Activated naive CD8-positive, alpha-beta T cell treated with anti-CD3 and anti-CD28 coated beads, Interleukin-2, amount 10 ng/mL, durations not matched to agents 7 days and 5 days (primary cell): ENCODE results near the gene PLEKHH3. TPM values are rescaled to one million over a fixed set of nuclear protein-coding genes. Genes with fewer than 3 reads are reported as not detected.

ENCODE experiments used
- ATAC-seq: fragments of 150-1000 bp; cut with Tn5 transposase; one replicate; pipeline ENCODE4 v1.10.0; 2021; ENCODE audit warnings: low read depth, moderate library complexity
- POLR2A ChIA-PET: fragments of 350-600 bp; sonication (Branson Sonifier 250); formaldehyde crosslinking; loops from one replicate; lab custom pipeline; 2021; ENCODE audit warnings: antibody characterized with exemption; lab: Charles Lee
- DNase-seq: peaks from one replicate; pipeline ENCODE4 v3.0.0; 2021
- H3K27ac Mint-ChIP-seq: one replicate; pipeline ENCODE4 v1.8.0; 2022; ENCODE audit warnings: mild to moderate bottlenecking, mixed read lengths
- H3K27me3 Mint-ChIP-seq: one replicate; pipeline ENCODE4 v1.8.0; 2022; ENCODE audit warnings: mild to moderate bottlenecking, moderate library complexity, mixed read lengths
- H3K36me3 Mint-ChIP-seq: one replicate; pipeline ENCODE4 v1.8.0; 2021; ENCODE audit warnings: mild to moderate bottlenecking, mixed read lengths
- H3K4me1 Mint-ChIP-seq: one replicate; pipeline ENCODE4 v1.8.0; 2021; ENCODE audit warnings: mixed read lengths
- H3K4me3 Mint-ChIP-seq: one replicate; pipeline ENCODE4 v1.8.0; 2022; ENCODE audit warnings: mild to moderate bottlenecking, moderate library complexity, mixed read lengths
- H3K9me3 Mint-ChIP-seq: one replicate; pipeline ENCODE4 v1.8.0; 2021; ENCODE audit warnings: mixed read lengths
- total RNA-seq, 2 experiments: library from RNA; stranded (reverse); gene quantifications; one replicate each; pipeline ENCODE4 v1.2.3, GENCODE V29; 2021

Gene PLEKHH3, protein sequence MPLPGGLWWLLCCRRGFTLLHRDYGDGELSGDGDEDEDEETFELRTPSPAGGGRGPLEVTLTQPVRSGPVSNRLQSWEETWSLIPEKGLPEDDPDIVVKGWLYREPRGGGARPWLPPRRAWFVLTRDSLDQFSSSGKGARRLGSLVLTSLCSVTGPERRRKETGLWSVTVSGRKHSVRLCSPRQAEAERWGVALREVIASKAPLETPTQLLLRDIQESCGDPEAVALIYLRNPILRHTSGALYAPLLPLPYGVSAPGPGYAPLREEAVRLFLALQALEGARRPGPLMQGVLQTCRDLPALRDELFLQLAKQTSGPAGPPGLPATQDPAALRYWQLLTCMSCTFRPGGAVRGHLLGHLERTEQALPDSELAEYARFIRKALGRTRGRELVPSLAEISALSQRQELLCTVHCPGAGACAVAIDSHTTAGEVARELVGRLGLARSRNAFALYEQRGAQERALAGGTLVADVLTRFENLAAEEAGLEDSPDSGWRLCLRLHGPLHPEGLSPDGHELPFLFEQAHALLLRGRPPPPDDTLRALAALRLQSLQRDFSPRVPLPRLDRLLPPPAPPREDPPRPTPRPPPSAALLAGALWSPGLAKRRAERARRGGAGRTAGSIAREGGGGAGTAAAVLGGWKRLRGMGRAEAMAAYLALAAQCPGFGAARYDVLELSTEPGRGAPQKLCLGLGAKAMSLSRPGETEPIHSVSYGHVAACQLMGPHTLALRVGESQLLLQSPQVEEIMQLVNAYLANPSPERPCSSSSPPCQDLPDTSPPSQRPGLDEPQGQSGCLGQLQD
- total RNA-seq, result 1 to 10 TPM in 1 of 2 experiments, under 1 TPM in 1; 0.94 to 1.8 TPM

GRCh38 chr17:42676424-42677011 is at the start of gene PLEKHH3:
TSS of gene PLEKHH3 (minus strand) at chr17:42676994. CDS start at chr17:42676563, 431 bp downstream.
- POLR2A ChIA-PET, result interaction anchor here (1.1 to 6.4 kb wide), 6 partner anchors 9 to 122 kb away, joined by 4 to 40 read pairs (median 8); partner anchors contain the start of genes PSMC3IP, RETREG3, TUBG1 and TUBG2
- Mint-ChIP-seq H3K4me3 (peak within 1 kb of the TSS; percentile 93), H3K36me3 (peaks cover 1% of the 10 kb centered on the region), H3K27ac (peak within 1 kb of the TSS; percentile 72), H3K9me3 (no peaks in the 10 kb centered on the region), H3K4me1 (peaks cover 40% of the 10 kb centered on the region), H3K27me3 (peaks cover 43% of the 10 kb centered on the region)
- no peak for DNase-seq
- ATAC-seq, result no peak

DNA sequence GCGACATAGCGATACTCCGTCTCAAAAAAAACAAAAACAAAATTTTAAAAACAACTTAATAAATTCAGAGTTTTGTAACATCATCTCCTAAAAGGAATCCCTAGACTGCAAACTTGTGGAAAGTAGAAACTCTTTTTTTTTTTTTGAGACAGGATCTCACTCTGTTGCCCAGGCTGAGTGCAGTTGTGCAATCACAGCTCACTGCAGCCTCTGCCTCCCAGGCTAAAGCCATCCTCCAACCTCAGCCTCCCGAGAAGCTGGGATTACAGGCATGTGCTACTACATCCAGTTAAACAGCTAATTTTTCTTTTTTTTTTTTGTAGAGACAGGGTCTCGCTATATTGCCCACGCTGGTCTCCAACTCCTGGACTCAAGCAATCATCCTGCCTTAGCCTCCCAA is 48.3 kb upstream of the PLEKHH3 start:
- Mint-ChIP-seq H3K36me3 (peaks cover 23% of the 10 kb centered on the region), H3K27ac (no peak overlapping the region), H3K9me3 (no peaks in the 10 kb centered on the region), H3K4me1 (no peaks in the 10 kb centered on the region), H3K27me3 (no peaks in the 10 kb centered on the region), H3K4me3 (no peak overlapping the region)
- DNase-seq (no peak), ATAC-seq (no peak)
- POLR2A ChIA-PET, result interaction anchor here (0.5 to 0.9 kb wide), 3 partner anchors 39 to 204 kb away, joined by 3 to 4 read pairs (median 4); partner anchors contain the start of gene VPS25

- peaks cover 30% of the 10 kb centered on the region for H3K36me3 Mint-ChIP-seq
- no peak for DNase-seq
- POLR2A ChIA-PET, result no interaction called here
- no peak overlapping the region for H3K27ac Mint-ChIP-seq
- no peaks in the 10 kb centered on the region for H3K9me3 Mint-ChIP-seq
- H3K4me3 Mint-ChIP-seq, result no peak overlapping the region
- no peaks in the 10 kb centered on the region for H3K4me1 Mint-ChIP-seq
- H3K27me3 Mint-ChIP-seq, result no peaks in the 10 kb centered on the region
- ATAC-seq, result no peak
These were observed 46.8 kb upstream of the PLEKHH3 start for GRCh38 chr17:42723636-42724035.

DNA sequence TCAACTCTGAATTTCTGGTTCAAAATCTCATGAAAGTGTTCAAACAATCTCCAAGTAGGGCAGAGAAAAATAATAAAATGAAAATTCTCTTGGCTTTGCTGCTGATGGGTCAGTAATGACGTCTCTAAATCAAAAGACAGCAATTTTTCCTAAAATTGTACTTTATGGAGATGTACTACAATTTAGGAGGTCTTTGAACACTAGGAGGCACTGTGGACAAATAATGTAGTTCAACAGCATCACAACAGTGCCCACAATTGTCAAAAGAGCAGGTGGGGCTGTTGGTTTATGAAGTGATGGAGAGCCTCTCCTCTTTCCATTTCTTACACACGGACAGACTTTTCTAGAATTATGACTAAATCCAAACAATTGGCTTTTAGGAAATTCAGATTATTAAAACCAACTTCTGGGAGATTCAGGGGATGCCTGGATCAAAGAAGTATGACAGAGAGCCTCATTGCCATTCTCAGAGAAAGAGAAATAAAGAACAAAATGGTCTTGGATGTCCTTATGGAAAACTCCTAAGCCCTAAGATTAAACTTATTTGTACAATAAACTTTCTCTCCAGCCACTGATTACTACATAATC is 44.3 kb upstream of the PLEKHH3 start:
- H3K36me3 Mint-ChIP-seq, result peaks cover 37% of the 10 kb centered on the region
- DNase-seq, result no peak
- H3K27ac Mint-ChIP-seq, result no peak overlapping the region
- POLR2A ChIA-PET, result no interaction called here
- H3K4me1 Mint-ChIP-seq, result no peaks in the 10 kb centered on the region
- H3K4me3 Mint-ChIP-seq, result no peak overlapping the region
- H3K27me3 Mint-ChIP-seq, result no peaks in the 10 kb centered on the region
- H3K9me3 Mint-ChIP-seq, result no peaks in the 10 kb centered on the region
- ATAC-seq, result peak; percentile 76

GRCh38 chr17:42709561-42709960 is 32.8 kb upstream of the PLEKHH3 start:
- Mint-ChIP-seq H3K4me1 (peaks cover 14% of the 10 kb centered on the region), H3K36me3 (peaks cover 41% of the 10 kb centered on the region), H3K4me3 (no peak overlapping the region), H3K27ac (no peak overlapping the region), H3K27me3 (no peaks in the 10 kb centered on the region), H3K9me3 (no peaks in the 10 kb centered on the region)
- DNase-seq, result no peak
- POLR2A ChIA-PET, result interaction anchor here (0.7 kb wide), 1 partner anchor 102 kb away, joined by 3 read pairs; no protein-coding TSS in a partner anchor
- no peak for ATAC-seq

DNA sequence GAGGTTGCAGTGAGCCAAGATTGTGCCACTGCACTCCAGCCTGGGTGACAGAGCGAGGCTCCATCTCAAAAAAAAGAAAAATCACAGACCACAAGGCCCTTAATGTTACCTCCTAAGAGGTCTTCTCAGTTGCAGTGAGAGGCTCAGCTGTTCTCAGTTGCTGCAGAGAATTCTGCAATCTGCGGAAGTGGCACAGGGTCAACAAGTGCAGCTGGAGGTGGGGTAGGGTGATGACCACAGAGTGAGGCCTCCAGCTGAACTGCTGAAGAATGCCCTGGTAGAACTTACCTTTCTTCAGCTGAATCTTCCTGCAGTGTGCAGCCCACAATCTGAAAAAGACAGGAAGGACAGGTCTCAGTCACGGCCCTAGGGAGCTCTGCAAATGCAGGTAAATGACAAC is 31.8 kb upstream of the PLEKHH3 start:
- Mint-ChIP-seq H3K4me1 (peaks cover 17% of the 10 kb centered on the region), H3K9me3 (no peaks in the 10 kb centered on the region), H3K27ac (no peak overlapping the region), H3K36me3 (peaks cover 49% of the 10 kb centered on the region), H3K27me3 (no peaks in the 10 kb centered on the region), H3K4me3 (no peak overlapping the region)
- POLR2A ChIA-PET, result no interaction called here
- no peak for ATAC-seq
- DNase-seq, result no peak

DNA sequence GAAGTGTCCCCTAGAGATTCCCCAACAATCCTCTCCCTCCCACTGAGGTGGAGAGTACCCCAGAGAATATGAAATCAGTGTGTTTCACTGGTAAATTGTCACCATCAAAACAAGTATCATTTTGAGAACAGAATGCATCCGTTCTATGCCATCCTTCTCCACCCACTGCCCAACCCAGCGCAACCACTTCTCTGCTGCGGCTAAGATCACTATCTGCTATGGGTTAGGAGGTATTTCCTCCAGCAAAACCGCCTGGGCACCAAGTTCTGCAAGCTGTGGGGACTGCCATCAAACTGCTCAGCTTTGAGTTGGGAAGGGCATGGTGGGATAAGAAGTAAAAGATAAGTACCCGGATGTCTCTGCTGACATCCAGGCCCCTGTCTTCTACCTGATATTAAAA is 29.9 kb upstream of the PLEKHH3 start:
- Mint-ChIP-seq H3K4me1 (peaks cover 17% of the 10 kb centered on the region), H3K4me3 (no peak overlapping the region), H3K36me3 (peaks cover 52% of the 10 kb centered on the region), H3K27ac (no peak overlapping the region), H3K9me3 (no peaks in the 10 kb centered on the region), H3K27me3 (no peaks in the 10 kb centered on the region)
- POLR2A ChIA-PET, result no interaction called here
- peak; percentile 30 for ATAC-seq
- no peak for DNase-seq

DNA sequence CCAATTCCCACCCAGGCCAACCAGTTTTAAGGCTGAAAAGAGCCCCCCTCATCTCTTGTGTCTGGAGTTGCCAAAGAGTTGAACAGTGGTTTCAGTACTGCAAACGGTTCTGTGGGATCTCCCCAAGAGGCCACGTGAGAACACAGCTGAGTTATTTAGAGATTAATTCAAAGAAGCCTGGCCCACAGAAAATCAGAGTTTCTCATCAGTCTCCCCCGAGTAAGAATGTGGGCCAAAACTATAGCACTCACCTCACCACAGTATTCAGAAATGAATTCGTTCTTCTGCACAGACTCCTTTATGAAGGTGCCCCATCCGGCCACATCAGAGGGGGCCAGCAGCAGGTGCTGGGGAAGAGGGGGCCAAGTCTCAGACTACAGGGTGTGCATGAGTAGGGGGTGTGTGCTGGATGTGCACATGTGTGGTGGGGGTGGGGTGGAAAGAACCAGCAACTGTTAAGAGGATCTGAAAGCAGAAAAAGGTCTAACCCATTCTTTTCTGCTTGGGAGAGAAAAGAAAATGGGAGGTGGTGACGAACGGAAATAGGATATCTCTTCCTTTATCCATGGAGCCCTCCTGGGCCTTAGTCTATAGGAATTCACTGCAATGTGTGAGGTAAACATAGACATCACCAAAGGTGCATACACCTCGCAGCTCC is 28.2 kb upstream of the PLEKHH3 start:
- Mint-ChIP-seq H3K27ac (no peak overlapping the region), H3K4me1 (peaks cover 17% of the 10 kb centered on the region), H3K36me3 (peaks cover 52% of the 10 kb centered on the region), H3K9me3 (no peaks in the 10 kb centered on the region), H3K27me3 (no peaks in the 10 kb centered on the region), H3K4me3 (no peak overlapping the region)
- DNase-seq, result no peak
- POLR2A ChIA-PET, result no interaction called here
- peak; percentile 62 for ATAC-seq

DNA sequence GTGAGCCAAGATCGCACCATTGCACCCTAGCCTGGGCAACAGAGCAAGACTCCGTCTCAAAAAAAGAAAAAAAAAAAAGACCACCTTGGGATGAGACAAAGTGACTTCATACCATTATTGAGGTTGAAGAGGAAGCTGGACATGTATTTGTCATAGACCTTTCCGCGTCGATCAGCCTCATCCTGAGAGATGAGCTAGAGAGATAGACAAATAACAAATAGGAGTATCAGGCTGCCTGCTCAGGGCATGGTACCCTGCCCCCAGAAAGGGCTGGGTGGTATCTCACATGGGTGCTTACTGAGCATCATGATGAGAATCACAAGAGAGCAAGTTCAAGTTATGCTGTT is 27.7 kb upstream of the PLEKHH3 start:
- Mint-ChIP-seq H3K4me3 (peak overlapping the region; percentile 1), H3K4me1 (peaks cover 17% of the 10 kb centered on the region), H3K27ac (no peak overlapping the region), H3K27me3 (no peaks in the 10 kb centered on the region), H3K36me3 (peaks cover 47% of the 10 kb centered on the region), H3K9me3 (no peaks in the 10 kb centered on the region)
- DNase-seq (no peak), ATAC-seq (no peak)
- POLR2A ChIA-PET, result no interaction called here

GRCh38 chr17:42702446-42702845 is 25.7 kb upstream of the PLEKHH3 start:
- peaks cover 13% of the 10 kb centered on the region for H3K4me1 Mint-ChIP-seq
- POLR2A ChIA-PET, result no interaction called here

DNA sequence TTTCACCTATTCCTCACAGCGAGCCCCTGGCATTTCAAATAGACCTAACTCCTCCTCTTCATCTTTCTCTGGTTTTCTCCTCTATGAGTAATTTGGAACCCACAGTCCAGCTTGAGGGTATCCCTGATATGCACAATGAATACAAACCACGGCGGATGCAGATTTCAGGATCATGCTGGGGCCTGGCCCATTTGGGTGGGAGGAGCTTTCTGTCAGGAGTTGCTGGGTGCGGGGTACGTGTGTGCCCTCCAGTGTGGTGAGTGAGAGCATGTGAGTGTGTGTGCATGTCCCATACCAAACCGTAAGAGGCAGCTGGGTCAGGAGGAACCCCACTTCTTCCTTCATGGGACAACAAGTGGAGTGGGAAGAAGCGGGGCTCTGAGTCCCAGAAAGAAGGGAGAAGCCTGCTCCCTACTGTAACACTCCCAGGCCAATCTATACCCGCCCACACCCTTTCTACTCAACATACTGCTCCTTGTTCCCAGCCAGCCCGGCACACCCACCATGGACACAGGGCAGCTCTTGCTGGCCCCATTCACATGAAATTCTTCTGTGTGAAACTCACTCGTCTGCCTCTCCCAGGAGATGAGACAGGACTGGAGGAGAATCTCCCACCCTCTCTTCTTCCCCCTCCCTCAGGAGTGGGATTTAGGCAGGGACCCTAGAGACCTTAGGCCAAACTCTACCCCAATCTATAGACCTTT is 23.9 kb upstream of the PLEKHH3 start:
- Mint-ChIP-seq H3K4me1 (peaks cover 8% of the 10 kb centered on the region), H3K27ac (no peak overlapping the region), H3K9me3 (no peaks in the 10 kb centered on the region), H3K27me3 (no peaks in the 10 kb centered on the region), H3K36me3 (peaks cover 30% of the 10 kb centered on the region), H3K4me3 (no peak overlapping the region)
- no peak for ATAC-seq
- no peak for DNase-seq
- POLR2A ChIA-PET, result no interaction called here

More at GRCh38 chr17:42702446-42702845, 25.7 kb upstream of the PLEKHH3 start:
- ATAC-seq (no peak), DNase-seq (no peak)
- peaks cover 40% of the 10 kb centered on the region for H3K36me3 Mint-ChIP-seq
- no peaks in the 10 kb centered on the region for H3K9me3 Mint-ChIP-seq
- no peaks in the 10 kb centered on the region for H3K27me3 Mint-ChIP-seq
- no peak overlapping the region for H3K27ac Mint-ChIP-seq
- H3K4me3 Mint-ChIP-seq, result no peak overlapping the region

DNA sequence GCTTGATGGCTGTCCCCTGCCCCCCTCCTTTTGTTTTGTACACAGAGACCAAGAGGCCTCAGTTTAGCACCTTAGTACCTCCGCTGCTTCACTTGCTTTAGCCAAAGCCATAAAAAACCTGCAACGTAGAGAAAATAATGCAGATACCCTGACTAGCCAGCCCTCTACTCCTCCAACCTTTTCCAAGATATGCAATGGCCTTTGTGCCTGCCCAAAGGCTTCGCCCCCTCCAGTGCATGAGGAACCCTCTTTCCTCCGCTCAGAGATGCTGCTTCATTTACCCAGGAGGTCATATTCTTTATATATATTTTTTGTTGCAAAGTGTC is 22.6 kb upstream of the PLEKHH3 start:
- no peaks in the 10 kb centered on the region for H3K27me3 Mint-ChIP-seq
- DNase-seq, result no peak
- peaks cover 22% of the 10 kb centered on the region for H3K36me3 Mint-ChIP-seq
- H3K27ac Mint-ChIP-seq, result no peak overlapping the region
- H3K4me1 Mint-ChIP-seq, result peaks cover under 1% of the 10 kb centered on the region
- no peaks in the 10 kb centered on the region for H3K9me3 Mint-ChIP-seq
- H3K4me3 Mint-ChIP-seq, result no peak overlapping the region
- POLR2A ChIA-PET, result interaction anchor here (1.0 kb wide), 1 partner anchor 16 kb away, joined by 3 read pairs; no protein-coding TSS in a partner anchor
- ATAC-seq, result no peak
